ENCODE data around the gene VTI1A.

- TF ChIP-seq CTCF (IDR thresholded peaks at IDR 0.05) (no peak), POLR2A (IDR thresholded peaks at IDR 0.05) (no peak)
Measured at GRCh38 chr10:112713411-112713810, 266.4 kb downstream of the VTI1A start.
